ELF-1 (cell line): ENCODE results near the gene PRSS56.
"Not testable (repeated sequence)": the region's sequence is repeated elsewhere in the genome, so short reads cannot be mapped to it uniquely, and the experiment has no call there.

ENCODE experiments used
- DNase-seq: peaks from one replicate; pipeline ENCODE4 v3.0.0-alpha.2; 2016; ENCODE audit warnings: low read depth, low spot score

PRSS56 gene

DNA sequence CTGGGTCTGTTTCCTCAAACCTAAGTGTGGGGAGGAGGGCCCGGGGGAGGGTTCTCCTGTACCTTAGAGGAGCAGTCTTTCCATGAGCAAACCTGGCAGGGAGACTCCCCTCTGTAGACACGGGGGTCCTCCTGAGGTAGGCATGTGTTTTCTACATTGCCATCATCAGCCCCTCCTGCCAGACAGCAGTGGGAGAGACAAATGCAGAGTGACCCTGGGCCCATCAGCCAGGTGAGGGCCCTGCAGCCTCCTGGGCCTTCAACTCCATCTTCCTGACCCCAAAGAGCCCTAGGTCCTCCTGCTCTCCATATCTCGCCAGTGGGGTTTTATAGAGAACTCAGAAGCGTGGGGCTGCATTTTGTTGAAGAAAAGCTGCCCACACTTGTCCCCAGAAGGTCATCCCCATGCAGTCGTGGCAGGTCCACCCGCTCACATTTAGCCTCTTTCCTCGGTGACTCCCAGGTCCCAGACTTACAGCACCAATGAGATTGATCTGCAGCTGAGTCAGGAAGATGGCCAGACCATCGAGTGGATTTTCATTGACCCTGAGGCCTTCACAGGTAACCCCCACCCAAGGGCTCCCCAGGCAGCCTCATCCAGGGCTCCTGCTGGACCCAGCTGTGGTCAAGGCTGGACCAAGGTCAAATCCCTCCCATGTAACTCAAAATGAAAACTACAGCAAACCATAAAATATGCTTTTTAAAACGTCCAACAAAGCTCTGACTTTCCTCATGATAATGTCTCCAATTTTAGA, 21.9 kb downstream of the PRSS56 start:
- no peak for DNase-seq

DNA sequence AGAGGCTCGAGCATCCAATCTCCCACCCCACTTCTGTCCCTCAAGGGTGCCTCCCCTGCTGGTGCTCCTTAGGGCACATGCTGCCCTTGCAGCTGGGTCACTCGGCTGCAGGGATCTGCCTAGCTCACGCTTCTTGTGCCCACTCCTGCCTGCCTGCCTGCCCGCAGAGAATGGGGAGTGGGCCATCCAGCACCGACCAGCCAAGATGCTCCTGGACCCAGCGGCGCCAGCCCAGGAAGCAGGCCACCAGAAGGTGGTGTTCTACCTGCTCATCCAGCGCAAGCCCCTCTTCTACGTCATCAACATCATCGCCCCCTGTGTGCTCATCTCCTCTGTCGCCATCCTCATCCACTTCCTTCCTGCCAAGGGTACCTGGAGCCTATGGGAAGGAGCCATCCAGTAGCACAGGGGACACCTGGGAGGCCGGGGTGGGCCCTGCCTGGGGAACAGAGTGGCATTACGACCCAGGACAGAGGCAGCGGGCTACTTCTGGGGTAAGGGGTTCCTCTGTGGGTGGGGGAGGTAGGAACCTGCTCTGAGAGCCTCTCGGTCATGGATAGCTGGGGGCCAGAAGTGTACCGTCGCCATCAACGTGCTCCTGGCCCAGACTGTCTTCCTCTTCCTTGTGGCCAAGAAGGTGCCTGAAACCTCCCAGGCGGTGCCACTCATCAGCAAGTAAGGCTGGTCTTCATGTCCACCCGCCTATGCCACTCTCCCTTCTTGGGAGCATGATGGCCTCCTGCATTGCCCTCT, 22.7 kb downstream of the PRSS56 start:
- no peak for DNase-seq

DNA sequence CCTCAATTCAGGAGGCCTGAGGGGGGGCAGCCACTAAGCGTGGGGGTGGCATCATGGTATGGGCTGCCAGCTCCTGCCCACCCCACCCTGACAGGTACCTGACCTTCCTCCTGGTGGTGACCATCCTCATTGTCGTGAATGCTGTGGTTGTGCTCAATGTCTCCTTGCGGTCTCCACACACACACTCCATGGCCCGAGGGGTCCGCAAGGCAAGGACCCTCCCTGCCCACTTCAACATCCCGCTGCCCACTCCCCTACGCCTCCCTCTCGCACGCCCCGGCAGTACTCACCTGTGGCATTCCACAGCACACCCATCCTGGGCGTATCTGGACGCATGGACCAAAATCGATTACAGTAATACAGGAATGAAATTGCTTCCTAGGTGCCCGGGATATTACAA, 23.3 kb downstream of the PRSS56 start:
- DNase-seq: no peak

DNA sequence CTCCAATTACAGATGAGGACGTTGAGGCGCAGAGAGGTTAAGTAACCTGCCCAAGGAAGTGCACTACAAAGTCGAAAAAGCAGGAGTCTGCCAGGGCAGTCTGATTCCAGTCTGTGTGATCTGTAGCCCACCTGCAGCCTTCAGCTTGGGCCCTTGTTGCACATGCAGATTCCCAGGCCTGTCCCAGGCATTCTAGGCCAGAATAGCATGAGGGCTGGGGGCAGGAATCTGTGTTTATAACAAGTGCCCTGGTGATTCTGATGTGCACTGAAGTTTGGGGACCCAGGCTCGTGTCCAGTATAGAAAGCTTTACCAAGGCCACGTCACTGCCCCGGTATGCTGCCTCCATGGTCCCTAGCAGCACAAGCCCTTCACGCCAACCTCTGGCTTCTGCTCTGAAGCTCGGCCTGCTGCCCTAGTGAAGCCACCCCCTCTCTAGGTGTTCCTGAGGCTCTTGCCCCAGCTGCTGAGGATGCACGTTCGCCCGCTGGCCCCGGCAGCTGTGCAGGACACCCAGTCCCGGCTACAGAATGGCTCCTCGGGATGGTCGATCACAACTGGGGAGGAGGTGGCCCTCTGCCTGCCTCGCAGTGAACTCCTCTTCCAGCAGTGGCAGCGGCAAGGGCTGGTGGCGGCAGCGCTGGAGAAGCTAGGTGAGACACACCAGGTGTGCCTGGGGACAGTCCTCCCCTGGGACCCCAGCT, 23.9 kb downstream of the PRSS56 start:
- DNase-seq: no peak

DNA sequence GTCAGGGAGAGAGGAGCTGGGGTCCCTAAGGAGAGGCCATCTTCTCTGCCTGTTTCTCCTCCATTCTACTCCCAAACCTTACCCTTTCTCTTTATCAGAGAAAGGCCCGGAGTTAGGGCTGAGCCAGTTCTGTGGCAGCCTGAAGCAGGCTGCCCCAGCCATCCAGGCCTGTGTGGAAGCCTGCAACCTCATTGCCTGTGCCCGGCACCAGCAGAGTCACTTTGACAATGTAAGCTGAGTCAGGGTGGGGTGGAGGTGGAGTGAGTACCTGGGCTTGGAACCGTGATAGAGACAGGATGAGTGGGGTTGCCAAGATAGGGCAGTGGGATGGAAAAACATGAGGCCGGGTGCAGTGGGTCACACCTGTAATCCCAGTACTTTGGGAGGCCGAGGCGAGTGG, 24.5 kb downstream of the PRSS56 start:
- DNase-seq: no peak

DNA sequence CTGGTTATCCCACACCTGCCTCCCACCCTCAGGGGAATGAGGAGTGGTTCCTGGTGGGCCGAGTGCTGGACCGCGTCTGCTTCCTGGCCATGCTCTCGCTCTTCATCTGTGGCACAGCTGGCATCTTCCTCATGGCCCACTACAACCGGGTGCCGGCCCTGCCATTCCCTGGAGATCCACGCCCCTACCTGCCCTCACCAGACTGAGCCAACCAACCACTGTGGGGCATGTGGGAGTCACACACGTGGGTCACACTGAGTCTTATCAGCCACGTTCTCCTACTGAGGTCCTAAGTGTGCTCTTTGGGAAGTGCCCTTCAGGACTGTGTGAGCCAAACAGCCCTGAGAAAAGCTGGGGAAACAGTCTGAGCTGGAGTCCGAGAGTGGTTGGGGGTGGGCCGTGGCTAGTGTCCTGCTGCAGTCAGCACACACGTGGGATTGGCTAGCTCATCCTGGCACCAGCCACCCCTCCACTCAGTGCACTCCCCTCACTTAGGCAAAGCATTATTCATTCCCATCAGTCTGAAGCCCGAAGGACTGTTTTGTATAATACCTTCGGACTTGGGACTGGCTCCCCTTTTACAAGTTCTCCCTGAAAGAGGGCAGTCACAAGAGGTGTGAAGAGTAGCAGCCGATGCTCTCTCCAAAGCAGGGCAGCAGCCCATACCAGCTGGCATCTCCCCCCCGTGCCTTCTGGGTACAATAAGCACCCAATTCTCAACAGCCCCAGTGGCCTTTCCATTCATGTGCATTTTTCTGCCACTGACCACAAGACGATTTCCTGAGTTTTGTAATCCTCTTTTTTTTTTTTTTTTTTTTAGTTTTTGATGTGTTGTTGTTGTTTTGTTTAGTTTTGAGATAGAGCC, 25.6 kb downstream of the PRSS56 start:
- DNase-seq: no peak

DNA sequence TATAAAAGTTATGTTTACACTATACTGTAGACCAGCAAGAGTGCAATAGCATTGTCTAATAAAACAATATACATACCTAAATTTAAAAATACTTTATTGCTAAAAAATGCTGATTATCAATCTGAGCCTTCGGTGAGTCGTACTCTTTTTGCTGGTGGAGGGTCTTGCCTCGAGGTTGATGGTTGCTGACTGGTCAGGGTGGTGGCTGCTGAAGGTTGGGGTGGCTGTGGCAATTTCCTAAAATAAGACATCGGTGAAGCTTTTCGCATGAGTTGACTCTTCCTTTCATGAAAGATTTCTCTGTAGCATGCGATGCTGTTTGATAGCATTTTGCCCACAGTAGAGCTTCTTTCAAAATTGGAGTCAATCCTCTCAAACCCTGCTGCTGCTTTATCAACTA, 27.8 kb downstream of the PRSS56 start:
- DNase-seq: no peak

DNA sequence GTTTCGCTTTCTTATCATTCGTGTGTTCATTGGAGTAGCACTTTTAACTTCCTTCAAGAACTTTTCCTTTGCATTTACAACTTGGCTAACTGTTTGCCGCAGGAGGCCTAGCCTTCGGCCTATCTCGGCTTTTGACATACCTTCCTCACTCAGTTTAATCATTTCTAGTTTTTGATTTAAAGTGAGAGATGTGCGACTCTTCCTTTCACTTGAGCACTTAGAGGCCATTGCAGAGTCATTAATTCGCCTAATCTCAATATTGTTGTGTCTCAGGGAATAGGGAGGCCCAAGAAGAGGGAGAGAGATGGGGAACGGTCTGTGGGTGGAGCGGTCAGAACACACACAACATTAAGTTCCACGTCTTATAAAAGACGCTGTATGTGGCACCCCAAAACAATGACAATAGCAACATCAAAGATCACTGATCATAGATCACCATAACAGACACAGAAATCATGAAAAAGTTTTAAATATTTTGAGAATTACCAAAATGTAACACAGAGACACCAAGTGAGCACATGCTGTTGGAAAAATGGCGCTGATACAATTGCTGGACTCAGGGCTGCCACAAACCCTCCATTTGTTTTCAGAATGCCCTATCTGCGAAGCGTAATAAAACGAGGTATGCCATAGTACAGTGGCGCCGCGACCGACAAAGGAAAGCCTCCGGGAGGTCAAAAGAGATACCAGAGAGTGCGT, 29.6 kb downstream of the PRSS56 start:
- no peak for DNase-seq

DNA sequence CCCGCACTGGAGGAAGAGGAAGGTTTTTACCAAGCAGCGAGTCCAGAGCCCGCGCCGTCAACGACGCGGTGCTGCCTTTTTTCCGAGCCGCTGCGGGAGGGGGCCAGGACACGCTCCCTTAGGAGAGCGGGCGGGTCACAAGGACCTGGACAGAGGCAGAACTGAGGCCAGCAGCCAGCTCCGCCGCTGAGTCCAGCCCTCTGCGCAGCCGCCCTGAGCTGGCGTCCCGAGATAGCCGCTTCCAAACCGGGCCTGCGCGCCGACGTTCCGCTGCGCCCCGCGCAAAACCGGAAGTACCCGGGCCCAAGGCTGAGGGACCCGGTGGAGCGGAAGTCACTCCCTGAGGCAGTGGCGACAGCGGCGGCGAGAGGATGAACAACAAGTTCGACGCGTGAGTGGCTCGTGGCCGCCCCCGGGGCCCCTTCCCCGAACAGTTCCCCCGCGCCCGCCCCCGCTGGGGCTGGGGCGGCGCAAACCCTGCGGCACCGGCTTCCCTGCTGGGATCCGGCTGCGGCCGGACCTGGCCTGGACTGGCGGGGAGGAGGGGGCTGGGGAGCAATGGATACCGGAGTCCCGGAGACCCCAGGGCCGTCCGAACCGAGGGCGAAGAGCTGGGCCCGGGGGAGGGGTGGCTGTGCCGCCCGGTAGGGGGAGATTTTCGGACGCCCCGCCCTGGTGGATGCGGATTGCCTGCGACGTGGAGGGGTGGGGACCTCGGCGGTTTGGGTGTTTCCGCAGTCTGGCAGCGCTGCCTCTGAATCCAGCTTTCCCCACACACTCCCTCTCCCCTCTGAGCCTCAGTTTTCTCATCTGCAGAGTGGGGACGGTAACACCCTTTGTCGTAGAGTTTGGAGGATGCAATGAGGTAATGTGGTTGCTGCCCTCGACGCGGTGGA, 30.4 kb downstream of the PRSS56 start, which contains the start of the genes EIF4E2 and TIGD1:
EIF4E2 (plus strand) TSS at position 336 of the 896 bp plus-strand sequence; CDS start at position 372, 36 bp downstream.
TIGD1 (minus strand) TSS at position 204 of the 896 bp plus-strand sequence. CDS start 675 bp downstream, outside the sequence.
- DNase-seq: peak; percentile 97

DNA sequence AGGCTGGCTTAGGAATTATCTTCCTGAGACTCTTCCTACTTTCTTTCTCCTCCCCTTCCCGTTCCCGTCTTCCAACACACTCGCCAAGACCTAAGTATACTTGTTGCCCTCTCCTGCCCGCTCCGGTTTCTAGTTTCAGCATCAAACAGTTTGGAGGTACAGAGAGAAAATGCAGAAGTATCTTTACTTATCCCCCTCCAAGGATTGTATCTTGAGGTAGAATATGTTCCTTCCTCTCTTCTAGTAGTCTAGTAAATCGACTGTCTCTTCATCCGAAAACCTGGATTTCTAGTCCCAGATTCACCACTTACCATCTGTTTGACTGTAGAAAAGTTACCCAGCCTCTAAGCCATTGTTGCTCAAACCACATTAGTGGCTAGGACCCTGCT, 31.1 kb downstream of the PRSS56 start:
- no peak for DNase-seq

DNA sequence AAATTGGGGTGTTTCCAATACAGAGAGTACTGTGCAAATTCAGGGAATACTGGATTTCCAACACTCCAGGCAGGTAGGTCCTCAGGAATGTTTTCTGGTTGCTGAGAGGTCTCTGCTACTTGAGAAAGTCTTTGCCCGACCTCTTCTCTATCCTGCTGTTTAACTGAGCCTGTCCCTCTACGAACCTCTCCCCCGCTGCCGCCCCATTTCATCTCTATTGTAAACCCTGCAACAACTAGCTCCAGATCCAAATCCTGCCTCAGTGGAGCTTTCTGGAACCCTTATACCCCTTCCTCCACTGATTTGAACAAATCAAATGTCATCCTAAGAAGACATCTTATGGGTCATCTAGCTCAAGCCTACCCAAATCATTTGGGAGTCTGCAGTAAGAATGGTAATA, 31.6 kb downstream of the PRSS56 start:
- DNase-seq: no peak

DNA sequence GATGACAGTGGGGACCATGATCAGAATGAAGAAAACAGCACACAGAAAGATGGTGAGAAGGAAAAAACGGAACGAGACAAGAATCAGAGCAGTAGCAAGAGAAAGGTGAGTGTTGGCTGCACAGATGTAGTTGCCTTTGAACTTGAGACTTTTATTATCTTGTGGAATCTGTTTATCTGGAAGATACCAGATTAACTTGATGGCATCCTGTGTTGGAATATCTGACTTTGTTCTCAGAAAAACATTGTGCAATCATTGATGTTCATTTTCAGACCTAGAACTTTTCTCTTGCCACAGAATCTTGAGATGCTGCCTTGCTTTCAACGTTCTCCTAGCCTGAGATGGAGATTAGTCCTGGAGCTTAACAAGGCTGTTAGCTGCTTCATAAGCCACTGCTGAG, 36.2 kb downstream of the PRSS56 start:
- no peak for DNase-seq

DNA sequence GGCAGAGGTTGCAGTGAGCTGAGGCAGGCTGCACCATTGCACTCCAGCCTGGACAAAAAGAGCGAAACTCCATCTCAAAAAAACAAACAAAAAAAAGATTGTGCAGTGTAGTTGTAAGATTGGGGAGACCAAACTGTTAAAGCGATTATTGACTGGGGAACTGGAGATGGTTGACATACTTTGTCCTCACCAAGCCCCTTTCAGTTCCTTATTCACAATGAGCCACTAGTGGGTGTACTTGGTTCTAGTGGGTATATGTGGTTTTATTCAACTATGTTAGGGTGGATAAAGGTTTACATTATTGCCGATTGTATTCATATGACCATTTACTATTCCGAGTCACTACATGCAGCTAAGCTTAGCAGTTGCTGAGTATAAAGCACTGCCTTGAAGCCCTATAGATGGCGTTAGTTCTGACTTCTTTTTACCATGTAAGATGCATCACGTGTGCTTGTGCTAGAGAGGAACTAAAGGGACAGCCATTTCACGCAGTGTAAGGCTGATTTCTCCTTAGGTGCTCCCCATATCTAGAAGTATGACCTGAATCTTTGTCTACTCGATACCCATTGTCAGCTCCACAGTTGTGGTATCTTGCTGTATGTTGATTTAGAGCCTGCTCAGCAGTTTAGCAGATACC, 42.4 kb downstream of the PRSS56 start:
- DNase-seq: no peak

DNA sequence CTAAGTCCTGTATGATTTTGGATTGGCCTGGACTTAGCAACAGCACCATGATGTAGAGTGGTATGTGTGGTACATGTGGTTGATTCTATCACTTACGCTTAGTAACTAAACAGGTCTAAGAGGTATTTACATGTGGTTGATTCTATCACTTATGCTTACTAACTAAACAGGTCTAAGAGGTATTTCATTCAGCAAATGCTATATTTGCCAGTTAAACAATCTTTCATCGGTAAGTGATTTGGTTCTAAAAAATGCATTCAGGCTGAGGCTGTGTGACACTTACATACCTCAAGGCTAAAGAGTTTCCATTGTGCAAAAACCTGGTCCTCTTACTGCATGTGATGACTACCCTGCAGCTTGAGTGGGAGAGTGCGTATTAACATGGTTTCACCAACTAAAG, 43.4 kb downstream of the PRSS56 start:
- no peak for DNase-seq

DNA sequence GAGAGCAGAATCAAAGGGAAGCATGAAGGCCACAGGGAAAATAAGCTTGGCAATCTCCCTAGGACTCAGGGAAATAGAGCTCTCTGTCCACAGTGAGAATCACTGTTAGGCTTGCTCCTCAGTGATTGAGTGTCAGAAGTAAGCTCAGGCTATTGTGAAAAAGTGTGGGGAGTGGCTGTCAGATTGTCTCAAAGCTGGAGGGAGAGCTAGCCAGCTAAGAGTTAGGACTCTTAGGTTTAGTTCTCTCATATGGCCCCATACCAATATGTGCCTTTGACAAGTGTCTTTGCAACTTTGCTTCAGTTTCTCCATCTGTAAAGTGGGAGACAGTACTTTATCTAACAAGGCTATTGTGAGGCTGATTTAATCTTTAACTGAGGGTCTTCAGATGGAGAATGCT, 47.5 kb downstream of the PRSS56 start:
- no peak for DNase-seq

DNA sequence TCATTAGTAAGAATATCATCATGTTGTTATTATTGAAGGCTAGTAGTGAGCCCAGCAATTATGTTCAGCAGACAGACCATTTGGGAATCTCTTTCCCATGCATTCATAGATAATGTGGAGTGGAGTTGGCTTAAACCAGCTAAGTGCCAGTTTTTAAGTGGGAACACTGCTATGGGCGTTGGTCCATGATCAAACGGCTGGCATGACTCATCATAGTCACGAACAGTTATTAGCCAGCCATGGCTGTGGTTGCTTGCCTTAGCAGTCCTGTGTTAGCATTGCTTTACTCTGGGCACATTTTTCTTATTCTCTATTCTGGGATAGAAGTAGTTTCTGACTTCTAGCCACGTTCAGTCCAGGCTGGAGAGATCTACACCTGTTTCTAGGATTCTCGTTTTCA, 48.0 kb downstream of the PRSS56 start:
- DNase-seq: no peak

DNA sequence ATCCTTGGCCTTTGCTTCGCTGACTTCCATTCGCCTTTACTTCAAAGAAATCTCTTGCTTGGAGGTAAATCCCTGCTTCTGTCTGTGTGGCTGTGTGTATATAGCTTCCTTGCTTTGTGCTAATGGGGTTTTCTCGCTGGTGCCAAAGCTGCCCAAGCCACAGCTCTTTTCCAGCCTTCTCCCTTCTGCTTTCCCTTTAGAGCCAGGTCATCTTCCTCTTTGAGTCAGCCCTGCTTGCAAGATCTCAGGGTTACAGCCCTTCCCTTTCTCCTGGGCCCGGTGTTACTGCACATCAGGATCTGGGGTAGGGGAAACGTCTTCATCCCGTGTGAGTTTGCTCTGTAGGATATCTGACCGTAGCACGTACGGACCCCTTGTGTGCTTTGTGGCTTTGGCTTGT, 49.4 kb downstream of the PRSS56 start:
- DNase-seq: no peak

DNA sequence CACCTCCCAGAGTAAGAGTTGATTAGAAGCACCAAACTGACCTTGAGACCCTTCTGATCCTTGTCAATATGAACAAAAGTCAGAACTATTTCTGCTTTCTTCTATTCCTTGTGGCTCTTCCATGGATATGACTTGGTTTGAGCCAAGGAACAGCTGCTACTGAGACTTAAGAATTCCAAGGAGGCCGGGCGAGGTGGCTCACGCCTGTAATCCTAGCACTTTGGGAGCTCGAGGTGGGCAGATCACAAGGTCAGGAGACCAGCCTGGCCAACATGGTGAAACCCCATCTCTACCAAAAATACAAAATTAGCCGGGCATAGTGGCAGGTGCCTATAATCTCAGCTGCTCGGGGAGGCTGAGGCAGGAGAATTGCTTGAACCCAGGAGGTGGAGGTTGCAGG, 50.3 kb downstream of the PRSS56 start:
- DNase-seq: not testable (repeated sequence)

DNA sequence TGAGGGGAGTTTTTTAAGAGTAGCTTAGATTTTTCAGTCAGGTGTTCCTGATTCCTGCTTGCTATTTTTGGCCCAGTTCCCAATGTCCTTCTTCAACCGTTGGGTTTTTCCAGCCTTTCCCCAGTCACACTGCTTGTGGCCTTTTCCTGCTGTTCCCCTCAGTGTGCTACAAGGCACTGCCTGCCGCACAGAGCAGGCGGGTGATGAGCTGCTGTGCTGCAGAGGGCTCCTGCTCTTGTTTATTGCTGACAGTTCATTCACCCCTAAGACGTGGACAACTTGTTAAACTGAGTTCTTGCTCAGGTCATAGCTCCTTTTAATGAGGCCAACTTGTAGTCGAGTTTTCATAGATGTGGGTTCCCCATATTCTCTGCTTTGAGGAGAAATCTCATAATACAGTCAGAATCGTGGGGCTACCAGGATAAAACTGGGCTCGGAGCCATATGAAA, 50.9 kb downstream of the PRSS56 start:
- no peak for DNase-seq
